HG02840 (cell line): ENCODE results near the gene PIMREG.

Source experiments
- ATAC-seq: cut with Tn5 transposase; IDR thresholded peaks from one replicate; pipeline ENCODE4 v1.9.1; 2021; ENCODE audit warnings: mild to moderate bottlenecking, moderate library complexity, moderate number of reproducible peaks; ENCODE audit not compliant: unreplicated experiment, low FRiP score

PIMREG gene

GRCh38 chr17:6437466-6437865 lies 6.8 kb upstream of the PIMREG start:
- no peak for ATAC-seq

GRCh38 chr17:6437956-6438355 lies 6.3 kb upstream of the PIMREG start:
- ATAC-seq, result no peak

- no peak for ATAC-seq
Observed at GRCh38 chr17:6439951-6440350, 4.3 kb upstream of the PIMREG start.

GRCh38 chr17:6442775-6443174 lies 1.5 kb upstream of the PIMREG start:
- ATAC-seq, result no peak

- no peak for ATAC-seq
Observed at GRCh38 chr17:6444571-6445335, 498 bp downstream of the PIMREG start.

- ATAC-seq, result no peak
Observed at GRCh38 chr17:6446516-6447100, 2.4 kb downstream of the PIMREG start.

GRCh38 chr17:6448473-6448872 lies 4.2 kb downstream of the PIMREG start:
- no peak for ATAC-seq

- no peak for ATAC-seq
Observed at GRCh38 chr17:6449307-6449706, 5.1 kb downstream of the PIMREG start.

- no peak for ATAC-seq
Observed at GRCh38 chr17:6450926-6451832, 6.9 kb downstream of the PIMREG start.

GRCh38 chr17:6452471-6453266 lies 8.4 kb downstream of the PIMREG start:
- no peak for ATAC-seq

- ATAC-seq, result no peak
Observed at GRCh38 chr17:6453279-6454024, 9.2 kb downstream of the PIMREG start.

- ATAC-seq, result no peak
Observed at GRCh38 chr17:6454495-6455320, 10.5 kb downstream of the PIMREG start.

- no peak for ATAC-seq
Observed at GRCh38 chr17:6455321-6455705, 11.1 kb downstream of the PIMREG start.

GRCh38 chr17:6456321-6456720 lies 12.1 kb downstream of the PIMREG start:
- ATAC-seq, result no peak

GRCh38 chr17:6456914-6457687 lies 12.8 kb downstream of the PIMREG start:
- no peak for ATAC-seq

GRCh38 chr17:6457688-6458459 lies 13.6 kb downstream of the PIMREG start:
- ATAC-seq, result no peak

GRCh38 chr17:6458460-6458950 lies 14.2 kb downstream of the PIMREG start:
- ATAC-seq, result no peak
